MCF 10A (cell line): ENCODE data around the gene NEUROD4. TPM values are rescaled to one million over a fixed set of nuclear protein-coding genes. Genes with fewer than 3 reads are reported as not detected.

Experiments
- Bru-seq: library from RNA; stranded (reverse); fragments of 400-500 nt; gene quantifications from one replicate; lab custom pipeline; 2021; lab: Mats Ljungman, UMichigan
- BruChase-seq, 2 experiments: library from RNA; stranded (reverse); fragments of 400-500 nt; gene quantifications; one replicate each; lab custom pipeline; 2021; lab: Mats Ljungman, UMichigan
- BruUV-seq: library from RNA; stranded (reverse); fragments of 400-500 nt; replicated peaks from 2 replicates; lab custom pipeline; 2021; lab: Mats Ljungman, UMichigan
- CTCF ChIA-PET: fragments of 300-600 bp; sonication (Branson Sonifier 250); formaldehyde crosslinking; extraction: SDS; loops from one replicate; lab custom pipeline; 2021; ENCODE audit warnings: antibody characterized with exemption, inconsistent platforms; lab: Yijun Ruan, JAX
- POLR2A ChIA-PET: fragments of 300-600, 350-650 bp; sonication (Branson Sonifier 250); formaldehyde crosslinking; extraction: SDS; loops from one replicate; lab custom pipeline; 2020; ENCODE audit warnings: antibody characterized with exemption, inconsistent platforms; lab: Yijun Ruan, JAX
- DNase-seq: peaks from one replicate; pipeline ENCODE4 v3.0.0-alpha.2; 2018; ENCODE audit not compliant: unreplicated experiment
- H3K27ac Mint-ChIP-seq: one replicate; pipeline ENCODE4 v1.8.0; 2022; ENCODE audit warnings: mild to moderate bottlenecking, low read depth, mixed read lengths; ENCODE audit not compliant: unreplicated experiment
- H3K27me3 Mint-ChIP-seq: one replicate; pipeline ENCODE4 v1.8.0; 2022; ENCODE audit warnings: mixed read lengths; ENCODE audit not compliant: insufficient read depth, unreplicated experiment
- H3K36me3 Mint-ChIP-seq: one replicate; pipeline ENCODE4 v1.8.0; 2022; ENCODE audit warnings: mild to moderate bottlenecking, moderate library complexity, mixed read lengths; ENCODE audit not compliant: insufficient read depth, unreplicated experiment
- H3K4me1 Mint-ChIP-seq: one replicate; pipeline ENCODE4 v1.8.0; 2022; ENCODE audit warnings: mixed read lengths; ENCODE audit not compliant: insufficient read depth, unreplicated experiment
- H3K4me3 Mint-ChIP-seq: one replicate; pipeline ENCODE4 v1.8.0; 2022; ENCODE audit warnings: mild to moderate bottlenecking, moderate library complexity, mixed read lengths; ENCODE audit not compliant: unreplicated experiment
- H3K9me3 Mint-ChIP-seq: one replicate; pipeline ENCODE4 v1.8.0; 2022; ENCODE audit warnings: mixed read lengths; ENCODE audit not compliant: unreplicated experiment
- CTCF ChIP-seq: fragments of 200-600 bp; IDR thresholded peaks from one replicate; pipeline ENCODE4 v1.8.0; 2022; ENCODE audit warnings: antibody characterized with exemption, mild to moderate bottlenecking; ENCODE audit not compliant: unreplicated experiment
- intact Hi-C: fragments of 100-400 bp; cut with micrococcal nuclease; formaldehyde crosslinking; loops from 2 replicates; pipeline ENCODE4 v1.14.1; 2022
- long read RNA-seq: library from polyadenylated mRNA; stranded (forward); transcript quantifications from one replicate; pipeline ENCODE4 v2.0.0, GENCODE V29; 2022
- total RNA-seq: library from RNA; stranded (reverse); gene quantifications from 2 replicates; pipeline ENCODE4 v1.2.3, GENCODE V29; 2022

Gene NEUROD4
- total RNA-seq (not detected in 2 replicates), Bru-seq, nascent RNA (not detected), BruChase-seq, experiment 1, labeled RNA remaining after a 6-hour chase (not detected), BruChase-seq, experiment 2, labeled RNA remaining after a 2-hour chase (not detected)
- long read RNA-seq, result 0 reads

- H3K9me3 Mint-ChIP-seq, result no peaks in the 10 kb centered on the region
- H3K4me1 Mint-ChIP-seq, result no peaks in the 10 kb centered on the region
- H3K27me3 Mint-ChIP-seq, result peaks cover 64% of the 10 kb centered on the region
- no peak within 1 kb of the TSS for H3K27ac Mint-ChIP-seq
- no peak within 1 kb of the TSS for H3K4me3 Mint-ChIP-seq
- CTCF ChIA-PET, result interaction anchor here (1.4 to 2.2 kb wide), 3 partner anchors 27 to 52 kb away, joined by 3 to 12 read pairs (median 4); no protein-coding TSS in a partner anchor
- TF ChIP-seq CTCF, result no peak
- BruUV-seq, result no TSS peak
- POLR2A ChIA-PET, result no interaction called here
- no peaks in the 10 kb centered on the region for H3K36me3 Mint-ChIP-seq
- DNase-seq, result peak; percentile 54
- intact Hi-C loops, result no loop called here
Measured at GRCh38 chr12:55019784-55020183, at the start of gene NEUROD4. Gene NEUROD4 (plus strand): TSS chr12:55019974. CDS start chr12:55026440, 6,466 bp downstream.

GRCh38 chr12:54970741-54971140 is 49.0 kb upstream of the NEUROD4 start:
- no peak overlapping the region for H3K27ac Mint-ChIP-seq
- H3K36me3 Mint-ChIP-seq, result no peaks in the 10 kb centered on the region
- intact Hi-C loops, result no loop called here
- no peak overlapping the region for H3K4me3 Mint-ChIP-seq
- no peaks in the 10 kb centered on the region for H3K4me1 Mint-ChIP-seq
- ChIA-PET POLR2A (no interaction called here), CTCF (interaction anchor here (1.4 to 5.7 kb wide), 4 partner anchors 13 to 374 kb away, joined by 5 to 41 read pairs (median 6); no protein-coding TSS in a partner anchor)
- H3K9me3 Mint-ChIP-seq, result no peaks in the 10 kb centered on the region
- DNase-seq, result no peak
- BruUV-seq, result no TSS peak
- TF ChIP-seq CTCF, result no peak
- peaks cover 77% of the 10 kb centered on the region for H3K27me3 Mint-ChIP-seq

GRCh38 chr12:54973556-54973955 is 46.2 kb upstream of the NEUROD4 start:
- intact Hi-C loops, result no loop called here
- no peaks in the 10 kb centered on the region for H3K9me3 Mint-ChIP-seq
- peaks cover 70% of the 10 kb centered on the region for H3K27me3 Mint-ChIP-seq
- H3K27ac Mint-ChIP-seq, result no peak overlapping the region
- no peak overlapping the region for H3K4me3 Mint-ChIP-seq
- H3K36me3 Mint-ChIP-seq, result no peaks in the 10 kb centered on the region
- DNase-seq, result no peak
- TF ChIP-seq CTCF, result no peak
- no peaks in the 10 kb centered on the region for H3K4me1 Mint-ChIP-seq
- no TSS peak for BruUV-seq
- CTCF ChIA-PET, result interaction anchor here (0.8 to 7.5 kb wide), 6 partner anchors 9 to 284 kb away, joined by 3 to 38 read pairs (median 5); no protein-coding TSS in a partner anchor
- POLR2A ChIA-PET, result no interaction called here

- Mint-ChIP-seq H3K36me3 (no peaks in the 10 kb centered on the region), H3K4me1 (no peaks in the 10 kb centered on the region), H3K9me3 (no peaks in the 10 kb centered on the region), H3K4me3 (no peak overlapping the region), H3K27me3 (peaks cover 70% of the 10 kb centered on the region), H3K27ac (no peak overlapping the region)
- TF ChIP-seq CTCF, result no peak
- no peak for DNase-seq
- BruUV-seq, result no TSS peak
- CTCF ChIA-PET, result interaction anchor here (0.6 to 7.5 kb wide), 6 partner anchors 8 to 556 kb away, joined by 3 to 38 read pairs (median 5); no protein-coding TSS in a partner anchor
- POLR2A ChIA-PET, result no interaction called here
- intact Hi-C loops, result no loop called here
Measured at GRCh38 chr12:54974279-54974678, 45.5 kb upstream of the NEUROD4 start.
